HUES6 (cell line): ENCODE data around the gene METTL1.

Source experiments
- H3K27ac ChIP-seq: 2 replicates; pipeline ENCODE4 v1.7.0; 2013; ENCODE audit warnings: low read depth, mild to moderate bottlenecking, low read length, inconsistent platforms
- H3K27me3 ChIP-seq: 2 replicates; pipeline ENCODE4 v1.6.1; 2013; ENCODE audit warnings: low read length; ENCODE audit not compliant: control insufficient read depth, insufficient read depth
- H3K36me3 ChIP-seq: 2 replicates; pipeline ENCODE4 v1.6.1; 2013; ENCODE audit warnings: low read length; ENCODE audit not compliant: control insufficient read depth, insufficient read depth
- H3K4me1 ChIP-seq: 2 replicates; pipeline ENCODE4 v1.6.1; 2013; ENCODE audit warnings: low read length; ENCODE audit not compliant: control insufficient read depth, insufficient read depth
- H3K4me3 ChIP-seq: 2 replicates; pipeline ENCODE4 v1.5.1; 2013; ENCODE audit warnings: low read depth, low read length
- H3K9ac ChIP-seq: one replicate; pipeline ENCODE4 v1.6.1; 2013; ENCODE audit warnings: mild to moderate bottlenecking, low read length
- H3K9me3 ChIP-seq: 2 replicates; pipeline ENCODE4 v1.6.1; 2013; ENCODE audit warnings: low read depth, low read length; ENCODE audit not compliant: control insufficient read depth, insufficient read depth

METTL1 gene

DNA sequence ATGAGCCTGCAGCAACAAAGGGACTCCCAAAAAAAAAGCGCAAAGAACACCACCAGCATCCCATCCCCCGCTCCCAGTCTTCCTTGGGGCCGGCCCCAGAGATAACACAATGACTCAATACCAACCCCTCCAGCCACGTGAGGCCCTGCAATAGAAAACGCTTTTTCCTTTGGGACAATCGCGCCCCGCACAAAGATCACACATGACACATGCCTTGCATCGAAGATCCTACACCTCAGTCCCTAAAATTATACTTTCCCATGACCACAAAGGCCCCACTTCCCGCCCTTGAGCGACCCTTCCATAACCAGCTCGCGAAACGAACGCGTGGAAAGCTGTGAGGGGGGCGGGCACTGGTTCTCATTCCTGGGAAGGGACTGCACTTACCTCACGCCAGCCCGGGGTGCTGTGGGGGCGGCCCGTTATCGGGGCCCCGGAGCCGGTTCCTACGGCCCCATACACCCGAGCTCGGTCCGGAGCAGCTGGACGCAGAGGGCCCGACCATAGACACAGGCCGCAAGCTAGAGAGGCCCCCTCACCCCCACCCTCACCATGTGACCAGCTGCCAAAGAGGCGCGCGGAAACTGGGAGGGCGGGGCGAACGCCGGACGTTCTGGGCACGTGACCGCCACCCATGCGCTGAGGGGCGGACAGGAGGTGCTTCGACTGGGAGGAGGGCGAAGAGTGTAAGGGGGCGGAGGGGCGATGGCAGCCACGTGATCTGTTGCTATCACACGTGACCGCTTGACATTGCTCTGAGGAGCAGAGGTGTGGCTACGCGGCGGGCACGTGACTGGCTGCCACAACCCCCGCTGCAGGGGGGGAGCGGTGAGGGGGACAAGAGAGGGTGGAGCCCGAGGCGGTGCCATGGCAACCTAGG, 19.9 kb downstream of the METTL1 start, which contains the start of gene CDK4:
Gene CDK4, minus strand, starts transcription at position 523 of the 880 bp plus-strand sequence. CDS start 593 bp downstream, outside the sequence.
- peak within 1 kb of the TSS; percentile 92 for H3K4me3 ChIP-seq
- H3K36me3 ChIP-seq, result peaks cover 40% of the 10 kb centered on the region
- H3K9me3 ChIP-seq, result no peaks in the 10 kb centered on the region
- H3K27me3 ChIP-seq, result peaks cover 30% of the 10 kb centered on the region
- H3K4me1 ChIP-seq, result peaks cover 16% of the 10 kb centered on the region
- peak within 1 kb of the TSS; percentile 98 for H3K9ac ChIP-seq
- peak within 1 kb of the TSS; percentile 85 for H3K27ac ChIP-seq

DNA sequence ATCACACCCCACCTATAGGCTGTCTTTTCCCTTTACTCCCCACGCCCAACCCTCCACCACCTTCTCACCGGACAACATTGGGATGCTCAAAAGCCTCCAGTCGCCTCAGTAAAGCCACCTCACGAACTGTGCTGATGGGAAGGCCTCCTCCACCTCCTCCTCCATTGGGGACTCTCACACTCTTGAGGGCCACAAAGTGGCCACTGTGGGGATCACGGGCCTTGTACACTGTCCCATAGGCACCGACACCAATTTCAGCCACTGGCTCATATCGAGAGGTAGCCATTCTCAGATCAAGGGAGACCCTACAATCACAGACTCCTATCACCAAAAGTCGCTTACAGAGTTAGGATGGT, 20.5 kb downstream of the METTL1 start:
- H3K9ac ChIP-seq, result peak overlapping the region; percentile 98
- peaks cover 24% of the 10 kb centered on the region for H3K27me3 ChIP-seq
- no peaks in the 10 kb centered on the region for H3K9me3 ChIP-seq
- peak overlapping the region; percentile 85 for H3K27ac ChIP-seq
- H3K36me3 ChIP-seq, result peaks cover 46% of the 10 kb centered on the region
- H3K4me3 ChIP-seq, result peak overlapping the region; percentile 92
- peaks cover 16% of the 10 kb centered on the region for H3K4me1 ChIP-seq

DNA sequence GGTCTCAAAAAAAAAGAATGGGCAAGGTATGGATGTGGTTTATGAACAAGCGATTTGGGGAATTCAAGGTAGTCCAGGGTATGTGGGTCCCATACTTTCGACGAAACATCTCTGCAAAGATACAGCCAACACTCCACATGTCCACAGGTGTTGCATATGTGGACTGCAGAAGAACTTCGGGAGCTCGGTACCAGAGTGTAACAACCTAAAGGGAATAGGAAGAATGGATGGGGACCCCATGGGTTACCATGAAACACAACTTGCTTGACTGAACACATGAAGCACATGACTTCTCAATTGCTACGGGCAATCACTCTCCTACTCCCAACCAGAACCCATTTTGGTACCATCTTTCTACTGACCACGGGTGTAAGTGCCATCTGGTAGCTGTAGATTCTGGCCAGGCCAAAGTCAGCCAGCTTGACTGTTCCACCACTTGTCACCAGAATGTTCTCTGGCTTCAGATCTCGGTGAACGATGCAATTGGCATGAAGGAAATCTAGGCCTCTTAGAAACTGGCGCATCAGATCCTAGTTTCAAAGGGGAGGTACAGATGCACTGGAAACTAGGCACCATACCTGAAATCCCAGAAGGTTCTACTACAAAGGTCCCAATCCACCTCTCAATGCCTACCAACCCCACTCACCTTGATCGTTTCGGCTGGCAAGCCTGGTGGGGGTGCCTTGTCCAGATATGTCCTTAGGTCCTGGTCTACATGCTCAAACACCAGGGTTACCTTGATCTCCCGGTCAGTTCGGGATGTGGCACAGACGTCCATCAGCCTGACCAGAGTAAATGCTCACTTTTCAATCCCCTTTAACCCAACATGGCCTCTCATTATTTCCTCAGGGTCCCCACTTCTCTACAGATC, 21.1 kb downstream of the METTL1 start:
- H3K27me3 ChIP-seq, result peaks cover 18% of the 10 kb centered on the region
- peak overlapping the region; percentile 92 for H3K4me3 ChIP-seq
- H3K4me1 ChIP-seq, result peaks cover 17% of the 10 kb centered on the region
- peaks cover 52% of the 10 kb centered on the region for H3K36me3 ChIP-seq
- no peaks in the 10 kb centered on the region for H3K9me3 ChIP-seq
- peak overlapping the region; percentile 98 for H3K9ac ChIP-seq
- H3K27ac ChIP-seq, result peak overlapping the region; percentile 85; the same call in 1 of the 2 replicates

DNA sequence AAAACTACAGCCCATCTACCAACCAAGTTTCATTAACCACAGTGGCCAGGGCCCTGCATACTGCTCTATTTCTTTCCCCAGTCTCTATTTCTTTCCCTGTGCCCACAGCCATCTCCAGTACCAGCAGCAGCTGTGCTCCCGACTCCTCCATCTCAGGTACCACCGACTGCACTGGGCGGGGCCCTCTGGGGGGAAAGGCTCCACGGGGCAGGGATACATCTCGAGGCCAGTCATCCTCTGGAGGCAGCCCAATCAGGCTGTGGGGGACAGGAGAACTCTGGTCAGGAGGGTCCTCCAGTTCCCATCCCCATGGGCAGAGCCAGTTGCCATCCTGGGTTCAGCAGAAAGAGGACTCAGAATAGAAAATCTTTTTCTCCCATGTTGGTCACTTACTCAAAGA, 22.8 kb downstream of the METTL1 start:
- Histone ChIP-seq H3K27me3 (peaks cover 12% of the 10 kb centered on the region; the same call in 1 of the 2 replicates), H3K27ac (no peak overlapping the region), H3K36me3 (peaks cover 54% of the 10 kb centered on the region), H3K4me3 (no peak overlapping the region), H3K9me3 (no peaks in the 10 kb centered on the region), H3K9ac (no peak overlapping the region), H3K4me1 (peaks cover 16% of the 10 kb centered on the region)

DNA sequence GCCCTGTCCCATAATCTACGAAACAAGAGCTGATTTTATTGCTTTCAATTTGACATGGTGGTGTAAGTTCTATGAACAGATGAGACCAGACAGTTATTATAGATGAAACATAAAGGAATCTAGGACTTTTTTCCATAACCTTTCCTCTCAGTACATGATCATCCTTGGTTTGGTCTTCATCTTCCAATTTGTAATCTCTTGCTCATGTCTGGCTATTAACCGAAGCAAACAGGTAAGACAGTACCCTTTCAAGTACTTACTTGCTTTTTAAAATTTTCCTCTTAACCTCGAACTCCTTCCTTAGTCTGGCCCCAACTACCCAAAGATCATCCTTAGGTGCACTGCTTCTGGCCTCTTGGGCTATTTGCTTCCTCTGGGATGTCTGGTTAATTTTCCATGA, 25.9 kb downstream of the METTL1 start:
- H3K4me3 ChIP-seq, result peak overlapping the region; percentile 91
- H3K9me3 ChIP-seq, result no peaks in the 10 kb centered on the region
- H3K27ac ChIP-seq, result no peak overlapping the region
- no peak overlapping the region for H3K9ac ChIP-seq
- peaks cover 50% of the 10 kb centered on the region for H3K36me3 ChIP-seq
- peaks cover 8% of the 10 kb centered on the region for H3K4me1 ChIP-seq
- H3K27me3 ChIP-seq, result peaks cover 29% of the 10 kb centered on the region

DNA sequence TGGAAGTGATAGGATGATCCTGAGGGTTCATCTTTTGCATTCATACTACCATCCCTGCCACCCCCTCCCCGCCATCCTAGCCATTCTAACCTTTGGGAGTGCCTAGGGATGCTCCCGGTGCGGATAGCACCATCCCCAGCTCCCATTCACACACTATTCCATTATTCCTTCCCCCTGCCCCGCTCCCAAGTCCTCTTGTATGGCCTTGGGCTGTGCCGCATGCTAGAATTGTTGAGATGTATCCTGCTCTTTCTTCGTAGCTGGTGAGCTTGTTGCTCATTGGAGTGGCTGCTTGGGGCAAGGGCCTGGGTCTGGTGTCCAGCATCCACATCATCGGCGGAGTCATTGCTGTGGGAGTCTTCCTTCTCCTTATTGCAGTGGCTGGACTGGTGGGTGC, 26.4 kb downstream of the METTL1 start:
- peak overlapping the region; percentile 97; the same call in 1 of the 2 replicates for H3K27ac ChIP-seq
- peak overlapping the region; percentile 91 for H3K4me3 ChIP-seq
- H3K4me1 ChIP-seq, result 0 out of 2 replicates have a peak, but pooled peaks cover 5% of the 10 kb centered on the region
- H3K9me3 ChIP-seq, result no peaks in the 10 kb centered on the region
- H3K36me3 ChIP-seq, result peaks cover 45% of the 10 kb centered on the region
- peak overlapping the region; percentile 97 for H3K9ac ChIP-seq
- H3K27me3 ChIP-seq, result peaks cover 35% of the 10 kb centered on the region

DNA sequence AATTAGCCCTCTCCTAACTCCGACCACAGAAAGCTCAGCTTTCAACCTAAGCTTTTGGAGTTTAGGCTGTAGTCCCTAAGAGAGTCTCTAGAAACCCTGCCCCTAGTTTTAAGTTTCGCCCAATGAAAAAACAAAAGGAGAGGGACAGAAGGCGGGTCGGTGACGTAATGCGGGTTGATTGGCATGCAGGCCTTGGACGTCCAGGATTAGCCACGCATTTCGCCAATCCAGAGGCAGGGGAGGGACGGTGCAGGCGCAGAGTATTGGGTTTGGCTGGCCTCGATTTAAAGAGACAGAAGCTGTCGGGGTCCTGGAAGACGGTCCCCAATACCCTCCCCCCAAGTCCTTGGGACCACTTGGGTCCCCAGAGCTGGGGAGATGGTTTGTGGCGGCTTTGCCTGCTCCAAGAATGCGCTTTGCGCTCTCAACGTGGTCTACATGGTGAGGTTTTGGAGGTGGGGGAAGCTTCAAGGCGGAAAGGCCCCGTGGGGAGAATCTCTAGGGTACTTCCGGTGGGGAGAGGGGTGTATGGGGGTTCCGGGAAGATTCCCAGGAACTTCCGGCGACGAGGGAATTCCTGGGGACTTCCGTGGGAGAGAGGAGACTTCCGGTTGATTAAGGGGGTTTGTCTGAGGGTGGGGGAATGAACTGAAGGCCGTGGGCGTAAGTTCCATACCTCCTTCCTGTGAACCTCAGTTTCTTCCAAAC, 27.0 kb downstream of the METTL1 start, which contains the start of gene TSPAN31:
Gene TSPAN31, plus strand, starts transcription at position 263 of the 708 bp plus-strand sequence. Its CDS starts 116 bp downstream, at position 379.
- peak within 1 kb of the TSS; percentile 97 for H3K9ac ChIP-seq
- no peaks in the 10 kb centered on the region for H3K9me3 ChIP-seq
- peak within 1 kb of the TSS; percentile 91 for H3K4me3 ChIP-seq
- 0 out of 2 replicates have a peak, but pooled peaks cover 5% of the 10 kb centered on the region for H3K4me1 ChIP-seq
- H3K27me3 ChIP-seq, result peaks cover 40% of the 10 kb centered on the region
- H3K27ac ChIP-seq, result peak within 1 kb of the TSS; percentile 97
- H3K36me3 ChIP-seq, result peaks cover 41% of the 10 kb centered on the region

DNA sequence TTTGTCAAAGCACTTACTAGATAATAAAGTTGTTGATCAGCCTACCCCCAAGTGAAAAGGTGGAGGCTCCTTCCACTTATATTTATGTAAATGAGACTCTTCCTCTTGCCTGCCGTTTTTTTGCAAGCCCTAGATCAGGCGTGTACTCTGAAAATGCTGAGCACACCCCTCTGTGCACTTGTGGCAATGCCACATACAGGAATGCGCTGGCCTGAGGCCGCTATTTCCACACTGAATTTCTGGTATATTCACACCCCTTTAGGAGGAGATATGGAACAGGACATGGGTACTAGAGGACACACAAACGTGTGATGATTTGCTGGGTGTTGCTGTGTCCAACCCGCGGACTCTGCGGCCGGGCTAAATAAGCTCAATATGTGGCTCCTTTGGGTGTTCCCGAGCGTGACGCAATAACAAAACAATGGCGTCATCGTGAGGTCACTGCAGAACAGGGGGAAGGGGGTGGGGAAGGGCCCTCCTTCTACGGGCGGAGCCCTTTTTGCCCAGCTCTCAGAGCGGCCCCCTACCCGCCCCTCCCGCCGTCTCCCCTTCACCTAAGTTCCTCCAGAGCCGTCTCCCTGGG, 27.6 kb downstream of the METTL1 start:
- Histone ChIP-seq H3K36me3 (peaks cover 35% of the 10 kb centered on the region), H3K9ac (peak overlapping the region; percentile 97), H3K9me3 (no peaks in the 10 kb centered on the region), H3K4me1 (peaks cover 7% of the 10 kb centered on the region; the same call in 1 of the 2 replicates), H3K27me3 (peaks cover 47% of the 10 kb centered on the region), H3K27ac (peak overlapping the region; percentile 97), H3K4me3 (peak overlapping the region; percentile 91)

DNA sequence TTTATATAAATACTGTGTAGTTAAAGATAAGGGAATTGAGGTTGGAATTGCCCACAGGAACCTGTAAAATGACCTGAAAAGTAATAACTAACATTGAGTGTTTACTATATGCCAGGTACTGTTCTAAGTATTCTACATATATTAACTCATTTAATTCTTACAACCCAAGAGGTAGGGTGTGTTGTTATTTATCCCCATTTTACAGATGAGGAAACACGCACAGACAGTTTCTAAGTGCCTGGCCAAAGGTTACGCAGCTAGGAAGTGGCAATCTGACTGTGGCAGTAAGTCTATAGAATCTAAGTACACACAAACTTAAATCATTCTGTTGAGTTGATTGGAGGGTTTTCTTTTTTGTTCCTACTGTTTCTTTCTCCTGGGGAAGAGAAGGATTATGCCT, 28.1 kb downstream of the METTL1 start:
- H3K27me3 ChIP-seq, result peaks cover 52% of the 10 kb centered on the region
- no peaks in the 10 kb centered on the region for H3K9me3 ChIP-seq
- no peak overlapping the region for H3K9ac ChIP-seq
- H3K36me3 ChIP-seq, result peaks cover 30% of the 10 kb centered on the region
- H3K4me3 ChIP-seq, result peak overlapping the region; percentile 91; the same call in 1 of the 2 replicates
- peaks cover 10% of the 10 kb centered on the region; the same call in 1 of the 2 replicates for H3K4me1 ChIP-seq
- no peak overlapping the region for H3K27ac ChIP-seq
